ENCODE results near the gene NTRK1.

Gene NTRK1

DNA sequence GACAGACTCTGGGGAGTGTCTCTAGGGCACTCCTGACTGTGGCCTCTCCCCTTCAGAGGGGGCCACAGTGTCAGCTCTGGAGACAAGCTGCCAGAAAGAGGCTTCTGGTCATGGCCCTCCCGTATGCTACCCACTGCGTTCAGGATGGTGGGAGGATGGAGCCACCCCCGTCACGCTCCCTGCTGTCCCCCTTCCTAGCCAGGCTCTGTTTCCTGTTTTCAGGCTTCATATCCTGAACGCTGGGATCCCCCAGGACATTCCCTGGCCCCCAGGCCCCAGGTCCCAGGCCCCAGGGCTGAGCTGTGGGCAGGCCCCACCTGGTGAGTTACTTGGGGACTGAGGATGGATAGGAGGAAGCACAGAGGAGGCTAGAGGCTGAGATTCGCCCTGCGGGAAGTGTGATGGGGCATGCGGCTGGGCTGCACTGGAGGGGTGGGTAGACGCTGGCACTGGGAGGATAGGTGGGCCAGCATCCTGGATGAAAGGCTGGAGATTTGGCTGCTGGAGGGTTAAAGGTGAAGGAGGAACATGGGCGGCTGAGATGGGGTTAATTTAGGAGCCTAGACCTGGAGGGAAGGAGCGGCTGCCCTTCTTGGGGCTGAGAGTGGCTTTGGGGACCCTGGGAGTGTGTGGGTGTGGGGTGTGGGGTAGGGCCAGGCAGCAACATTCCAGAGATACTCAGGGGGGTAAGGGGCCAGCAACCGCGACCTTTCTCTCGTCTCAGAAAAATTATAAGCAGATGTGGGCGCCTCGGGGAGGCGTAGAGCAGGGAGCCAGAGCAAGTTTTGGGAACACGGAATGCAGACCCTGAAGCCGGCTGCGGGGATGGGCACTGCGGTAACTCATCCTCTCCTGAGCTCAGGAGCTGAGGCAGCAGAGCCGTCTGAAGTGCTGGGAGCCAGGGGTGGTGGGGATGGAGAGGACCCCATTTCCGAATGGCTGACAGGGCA is 41.6 kb downstream of the NTRK1 start:
- H3K27ac ChIP-seq: no peak overlapping the region
- no peaks in the 10 kb centered on the region for H4K20me1 ChIP-seq (ENCODE audit: insufficient read depth)
- no peaks in the 10 kb centered on the region for H3K36me3 ChIP-seq (ENCODE audit: insufficient read depth)
- no peak overlapping the region for H3K9ac ChIP-seq
- peaks cover 100% of the 10 kb centered on the region for H3K27me3 ChIP-seq (ENCODE audit: insufficient read depth, low read depth)
- H3K4me3 ChIP-seq (IDR thresholded peaks at IDR 0.05; ENCODE audit: insufficient read depth, low read depth, low read length): no peak overlapping the region
- no peak overlapping the region for H2AFZ ChIP-seq (ENCODE audit: low read depth)
- no peak overlapping the region for H3K4me2 ChIP-seq
- H3K4me1 ChIP-seq (ENCODE audit: low read depth, poor library complexity, severe bottlenecking): no peaks in the 10 kb centered on the region
- TF ChIP-seq, protein P1, sequence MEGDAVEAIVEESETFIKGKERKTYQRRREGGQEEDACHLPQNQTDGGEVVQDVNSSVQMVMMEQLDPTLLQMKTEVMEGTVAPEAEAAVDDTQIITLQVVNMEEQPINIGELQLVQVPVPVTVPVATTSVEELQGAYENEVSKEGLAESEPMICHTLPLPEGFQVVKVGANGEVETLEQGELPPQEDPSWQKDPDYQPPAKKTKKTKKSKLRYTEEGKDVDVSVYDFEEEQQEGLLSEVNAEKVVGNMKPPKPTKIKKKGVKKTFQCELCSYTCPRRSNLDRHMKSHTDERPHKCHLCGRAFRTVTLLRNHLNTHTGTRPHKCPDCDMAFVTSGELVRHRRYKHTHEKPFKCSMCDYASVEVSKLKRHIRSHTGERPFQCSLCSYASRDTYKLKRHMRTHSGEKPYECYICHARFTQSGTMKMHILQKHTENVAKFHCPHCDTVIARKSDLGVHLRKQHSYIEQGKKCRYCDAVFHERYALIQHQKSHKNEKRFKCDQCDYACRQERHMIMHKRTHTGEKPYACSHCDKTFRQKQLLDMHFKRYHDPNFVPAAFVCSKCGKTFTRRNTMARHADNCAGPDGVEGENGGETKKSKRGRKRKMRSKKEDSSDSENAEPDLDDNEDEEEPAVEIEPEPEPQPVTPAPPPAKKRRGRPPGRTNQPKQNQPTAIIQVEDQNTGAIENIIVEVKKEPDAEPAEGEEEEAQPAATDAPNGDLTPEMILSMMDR (conservative IDR thresholded peaks at IDR 0.05; ENCODE audit: low read depth, low read length): no peak
- H3K79me2 ChIP-seq (ENCODE audit: insufficient read depth, low read depth): no peaks in the 10 kb centered on the region

DNA sequence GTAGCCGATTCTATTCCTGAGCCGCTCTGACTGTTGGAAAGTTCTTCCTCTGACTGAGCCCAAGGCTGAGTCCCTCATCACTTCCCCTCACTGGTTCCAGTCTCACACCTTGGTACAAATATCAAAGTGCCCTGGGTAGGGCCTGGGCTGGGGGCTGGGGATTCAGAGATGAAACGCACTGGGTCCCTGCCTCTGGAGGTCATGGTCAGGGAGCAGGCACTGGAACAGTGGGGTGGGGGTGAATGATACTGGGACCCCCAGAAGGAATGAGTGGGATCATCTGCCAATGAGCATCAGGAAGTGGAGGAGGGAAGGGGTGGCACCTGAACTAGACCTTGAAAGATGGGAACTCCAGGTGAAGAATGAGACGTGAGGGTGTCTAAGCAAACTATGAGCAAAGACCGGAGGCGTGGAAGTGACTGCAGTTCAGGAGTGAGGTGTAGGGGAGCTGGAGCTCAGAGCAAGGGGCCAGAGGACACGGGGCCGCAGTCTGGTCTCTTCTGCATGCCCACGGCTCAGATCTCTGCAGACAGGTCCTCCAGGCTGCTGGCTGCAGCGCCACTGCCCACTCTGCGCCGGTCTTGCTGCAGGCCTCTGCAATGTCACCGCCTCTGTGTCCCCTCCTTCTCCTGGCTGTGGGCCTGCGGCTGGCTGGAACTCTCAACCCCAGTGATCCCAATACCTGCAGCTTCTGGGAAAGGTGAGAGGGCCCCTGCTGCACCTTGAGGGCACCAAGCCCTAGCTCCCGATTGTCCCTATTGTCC is 42.8 kb downstream of the NTRK1 start:
- no peaks in the 10 kb centered on the region for H3K79me2 ChIP-seq (ENCODE audit: insufficient read depth, low read depth)
- H3K4me1 ChIP-seq (ENCODE audit: low read depth, poor library complexity, severe bottlenecking): no peaks in the 10 kb centered on the region
- H3K4me2 ChIP-seq: no peak overlapping the region
- H3K9ac ChIP-seq: no peak overlapping the region
- H3K27ac ChIP-seq: no peak overlapping the region
- peaks cover 99% of the 10 kb centered on the region for H3K27me3 ChIP-seq (ENCODE audit: insufficient read depth, low read depth)
- H4K20me1 ChIP-seq (ENCODE audit: insufficient read depth): no peaks in the 10 kb centered on the region
- no peak overlapping the region for H2AFZ ChIP-seq (ENCODE audit: low read depth)
- H3K4me3 ChIP-seq (IDR thresholded peaks at IDR 0.05; ENCODE audit: insufficient read depth, low read depth, low read length): no peak overlapping the region
- no peaks in the 10 kb centered on the region for H3K36me3 ChIP-seq (ENCODE audit: insufficient read depth)
- TF ChIP-seq, protein P1 (conservative IDR thresholded peaks at IDR 0.05; ENCODE audit: low read depth, low read length): no peak

DNA sequence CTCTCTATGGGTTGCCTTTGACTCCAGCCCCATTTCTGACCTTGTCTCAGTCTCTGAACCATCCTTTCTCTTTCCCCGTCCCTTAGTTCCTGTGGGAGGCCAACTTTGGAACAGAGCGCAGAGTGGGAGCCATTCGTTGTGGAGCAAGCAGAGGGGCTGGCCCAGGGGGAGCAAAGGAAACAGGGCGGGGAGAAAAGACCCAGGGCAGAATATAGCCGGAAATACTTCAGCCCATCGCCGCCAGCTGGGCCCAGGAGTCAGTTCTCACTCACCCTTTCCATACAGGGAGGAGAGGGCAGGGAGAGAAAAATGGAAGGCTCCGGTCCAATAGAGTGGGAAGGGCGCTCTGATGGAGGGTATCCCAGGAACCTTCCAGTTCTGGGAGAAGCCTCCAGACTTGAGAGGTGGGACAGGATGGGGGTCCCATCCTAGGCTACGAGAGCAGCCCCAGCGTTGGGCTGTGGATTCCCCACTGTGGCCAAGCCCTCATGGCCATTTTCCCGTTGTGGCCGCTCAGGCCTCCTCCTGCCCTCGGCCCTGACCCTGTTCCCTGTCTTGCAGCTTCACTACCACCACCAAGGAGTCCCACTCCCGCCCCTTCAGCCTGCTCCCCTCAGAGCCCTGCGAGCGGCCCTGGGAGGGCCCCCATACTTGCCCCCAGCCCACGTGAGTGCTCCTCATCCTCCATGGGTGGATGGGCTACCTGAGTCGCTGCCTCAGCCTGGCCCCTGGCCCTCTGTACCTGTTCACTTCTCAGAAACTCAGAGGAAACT is 43.7 kb downstream of the NTRK1 start:
- H3K27ac ChIP-seq: no peak overlapping the region
- no peak overlapping the region for H3K4me3 ChIP-seq (IDR thresholded peaks at IDR 0.05; ENCODE audit: insufficient read depth, low read depth, low read length)
- peaks cover 99% of the 10 kb centered on the region for H3K27me3 ChIP-seq (ENCODE audit: insufficient read depth, low read depth)
- no peaks in the 10 kb centered on the region for H3K79me2 ChIP-seq (ENCODE audit: insufficient read depth, low read depth)
- no peaks in the 10 kb centered on the region for H3K36me3 ChIP-seq (ENCODE audit: insufficient read depth)
- no peak overlapping the region for H3K4me2 ChIP-seq
- TF ChIP-seq, protein P1 (conservative IDR thresholded peaks at IDR 0.05; ENCODE audit: low read depth, low read length): no peak
- no peak overlapping the region for H2AFZ ChIP-seq (ENCODE audit: low read depth)
- no peaks in the 10 kb centered on the region for H4K20me1 ChIP-seq (ENCODE audit: insufficient read depth)
- no peak overlapping the region for H3K9ac ChIP-seq
- no peaks in the 10 kb centered on the region for H3K4me1 ChIP-seq (ENCODE audit: low read depth, poor library complexity, severe bottlenecking)

DNA sequence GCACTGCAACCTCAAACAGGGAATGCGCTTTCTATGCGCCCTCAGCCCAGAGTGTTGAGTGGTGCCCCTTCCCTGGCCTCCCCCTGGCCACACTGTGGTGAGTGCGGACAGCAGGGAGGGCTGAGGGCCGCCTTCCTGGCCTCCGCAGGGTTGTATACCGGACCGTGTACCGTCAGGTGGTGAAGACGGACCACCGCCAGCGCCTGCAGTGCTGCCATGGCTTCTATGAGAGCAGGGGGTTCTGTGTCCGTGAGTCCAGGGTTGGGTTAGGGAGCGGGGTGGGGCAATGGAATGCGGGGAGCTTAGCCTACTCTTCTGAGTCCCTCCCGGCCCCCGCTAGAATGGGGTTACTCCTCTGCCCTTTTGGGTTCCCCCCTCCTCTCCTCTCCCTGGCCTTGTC is 44.5 kb downstream of the NTRK1 start:
- Histone ChIP-seq H3K27me3 (ENCODE audit: insufficient read depth, low read depth) (peaks cover 99% of the 10 kb centered on the region), H3K9ac (no peak overlapping the region), H4K20me1 (ENCODE audit: insufficient read depth) (no peaks in the 10 kb centered on the region), H3K36me3 (ENCODE audit: insufficient read depth) (no peaks in the 10 kb centered on the region), H3K4me1 (ENCODE audit: low read depth, poor library complexity, severe bottlenecking) (no peaks in the 10 kb centered on the region), H3K79me2 (ENCODE audit: insufficient read depth, low read depth) (no peaks in the 10 kb centered on the region), H3K4me3 (IDR thresholded peaks at IDR 0.05; ENCODE audit: insufficient read depth, low read depth, low read length) (no peak overlapping the region), H2AFZ (ENCODE audit: low read depth) (no peak overlapping the region), H3K4me2 (no peak overlapping the region), H3K27ac (no peak overlapping the region)
- TF ChIP-seq, protein P1 (conservative IDR thresholded peaks at IDR 0.05; ENCODE audit: low read depth, low read length): no peak

Measured in KMS-11 (cell line).